C4-2B (cell line): ENCODE measurements around the gene SPHK2.

Experiments used
- ZFX ChIP-seq: fragments of 450-650 bp; IDR thresholded peaks from 2 replicates; pipeline ENCODE4 v1.6.1; 2017
- TF ChIP-seq, protein P1 (sequence below): fragments of 450-650 bp; conservative IDR thresholded peaks from 2 replicates; pipeline ENCODE4 v1.5.1; 2017; ENCODE audit warnings: mild to moderate bottlenecking

DNA sequence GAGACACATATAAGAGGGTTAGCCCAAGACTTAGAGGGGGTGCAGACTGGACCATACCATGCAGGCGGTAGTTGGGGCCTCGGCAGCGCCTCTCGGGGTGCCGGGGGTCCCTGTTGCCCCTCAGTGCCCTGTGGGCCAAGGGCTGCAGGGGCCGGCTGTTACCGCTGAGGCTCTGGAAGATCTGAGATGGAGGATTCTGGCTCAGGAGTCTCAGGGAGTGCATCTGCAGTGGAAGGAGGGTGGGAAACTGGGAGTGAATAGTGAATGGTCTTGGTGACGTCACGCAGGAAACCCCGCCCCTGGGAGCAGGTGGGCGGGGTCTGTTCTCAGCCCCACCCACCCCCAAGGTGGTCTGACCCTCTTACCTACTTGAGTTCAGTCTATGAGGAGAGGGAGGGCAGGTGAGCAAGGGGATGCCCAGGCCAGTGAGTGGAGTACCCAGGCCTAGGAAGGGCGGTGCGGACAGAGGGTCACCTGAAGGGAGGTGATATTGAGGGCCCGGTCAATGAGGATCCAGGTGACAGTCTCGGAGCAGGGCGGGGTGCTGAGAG is 19.6 kb downstream of the SPHK2 start:
- TF ChIP-seq, protein P1, sequence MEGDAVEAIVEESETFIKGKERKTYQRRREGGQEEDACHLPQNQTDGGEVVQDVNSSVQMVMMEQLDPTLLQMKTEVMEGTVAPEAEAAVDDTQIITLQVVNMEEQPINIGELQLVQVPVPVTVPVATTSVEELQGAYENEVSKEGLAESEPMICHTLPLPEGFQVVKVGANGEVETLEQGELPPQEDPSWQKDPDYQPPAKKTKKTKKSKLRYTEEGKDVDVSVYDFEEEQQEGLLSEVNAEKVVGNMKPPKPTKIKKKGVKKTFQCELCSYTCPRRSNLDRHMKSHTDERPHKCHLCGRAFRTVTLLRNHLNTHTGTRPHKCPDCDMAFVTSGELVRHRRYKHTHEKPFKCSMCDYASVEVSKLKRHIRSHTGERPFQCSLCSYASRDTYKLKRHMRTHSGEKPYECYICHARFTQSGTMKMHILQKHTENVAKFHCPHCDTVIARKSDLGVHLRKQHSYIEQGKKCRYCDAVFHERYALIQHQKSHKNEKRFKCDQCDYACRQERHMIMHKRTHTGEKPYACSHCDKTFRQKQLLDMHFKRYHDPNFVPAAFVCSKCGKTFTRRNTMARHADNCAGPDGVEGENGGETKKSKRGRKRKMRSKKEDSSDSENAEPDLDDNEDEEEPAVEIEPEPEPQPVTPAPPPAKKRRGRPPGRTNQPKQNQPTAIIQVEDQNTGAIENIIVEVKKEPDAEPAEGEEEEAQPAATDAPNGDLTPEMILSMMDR, result no peak
- no peak for TF ChIP-seq ZFX
